SIG-M5 treated with dmso at 0.1 percent for 504 hours (cell line): ENCODE data around the gene SSX2IP.
A peak's percentile ranks its signal among the peaks of the same experiment; 100 is the strongest.
"Not testable (repeated sequence)": the region's sequence is repeated elsewhere in the genome, so short reads cannot be mapped to it uniquely, and the experiment has no call there.

Source experiments
- DNase-seq: peaks from one replicate; lab custom pipeline; 2025; ENCODE audit not compliant: unreplicated experiment; lab: John Stamatoyannopoulos, UW

Gene SSX2IP

GRCh38 chr1:84620720-84621313 is 69.4 kb downstream of the SSX2IP start:
- peak; percentile 75 for DNase-seq

DNA sequence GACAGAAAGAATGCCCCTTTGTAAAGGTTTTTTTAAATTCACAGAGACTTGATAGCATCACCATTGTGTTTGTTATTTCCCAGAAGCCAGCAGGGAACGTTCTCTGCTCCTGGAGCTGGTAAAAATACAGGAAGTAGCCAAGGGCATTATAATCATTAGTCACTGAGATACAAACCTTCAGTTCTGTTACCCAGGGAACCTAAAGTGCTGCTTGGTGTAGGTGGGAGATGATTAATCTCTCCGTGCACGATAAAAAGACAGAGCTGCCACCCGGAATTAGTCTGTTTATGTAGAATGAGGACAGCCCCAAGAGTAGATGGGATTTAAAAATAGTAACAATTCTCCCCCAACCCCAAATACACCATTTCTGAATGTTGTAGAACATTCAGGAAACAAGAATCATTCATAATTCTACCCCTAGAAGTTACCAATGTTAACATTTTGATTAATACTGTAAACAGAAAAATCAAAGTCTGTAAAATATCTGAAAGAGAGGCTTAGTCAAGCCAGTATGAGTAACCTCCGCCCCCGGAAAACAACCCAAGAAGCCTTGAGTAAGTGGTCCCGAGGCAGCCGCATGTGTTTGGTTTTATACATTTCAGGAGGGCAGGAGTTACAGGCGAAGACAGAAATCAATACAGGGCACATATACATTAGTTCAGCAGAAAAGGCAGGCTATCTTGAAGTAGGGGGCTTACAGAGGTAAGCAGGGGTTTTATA is 70.7 kb downstream of the SSX2IP start:
- peak; percentile 48 for DNase-seq

DNA sequence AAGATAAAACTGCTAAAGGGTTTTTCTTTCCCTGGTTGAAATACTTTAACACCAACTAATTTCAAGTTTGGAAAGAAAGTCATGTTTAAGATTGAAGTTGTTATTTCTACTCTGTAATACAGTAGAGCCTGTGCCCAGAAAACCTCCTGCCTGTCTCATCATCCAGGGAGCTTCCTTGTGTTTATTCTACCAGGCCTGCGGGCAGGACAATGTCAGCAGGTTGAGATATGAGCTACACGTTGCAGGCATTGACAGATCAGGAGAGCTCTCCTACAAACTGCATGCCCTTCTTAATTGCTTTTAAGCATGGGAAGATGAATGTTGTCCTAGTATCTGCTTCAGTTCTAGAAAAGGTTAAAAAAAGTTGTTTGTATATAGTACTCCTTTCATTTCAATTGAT is 72.9 kb downstream of the SSX2IP start:
- no peak for DNase-seq

- DNase-seq, result no peak
Observed at GRCh38 chr1:84615790-84616189, 74.5 kb downstream of the SSX2IP start.

DNA sequence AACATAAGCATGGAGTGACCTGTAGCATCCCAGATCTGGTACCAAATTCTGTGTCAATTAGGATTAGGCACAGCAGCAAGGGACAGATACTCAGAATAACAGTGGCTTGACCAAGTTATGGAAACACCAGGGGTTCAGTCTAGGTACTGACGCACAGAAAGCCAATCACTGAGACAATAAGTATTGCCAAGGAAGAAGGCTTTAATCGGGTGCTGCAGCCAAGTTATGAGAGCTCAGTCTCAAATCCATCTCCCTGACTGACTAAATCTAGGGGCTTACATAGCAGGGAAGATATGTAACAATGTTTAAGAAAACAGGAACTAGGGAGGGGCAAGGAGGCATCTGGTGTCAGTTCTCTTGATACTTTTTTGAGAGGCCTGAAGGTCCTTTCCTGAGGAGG is 76.4 kb downstream of the SSX2IP start:
- no peak for DNase-seq

DNA sequence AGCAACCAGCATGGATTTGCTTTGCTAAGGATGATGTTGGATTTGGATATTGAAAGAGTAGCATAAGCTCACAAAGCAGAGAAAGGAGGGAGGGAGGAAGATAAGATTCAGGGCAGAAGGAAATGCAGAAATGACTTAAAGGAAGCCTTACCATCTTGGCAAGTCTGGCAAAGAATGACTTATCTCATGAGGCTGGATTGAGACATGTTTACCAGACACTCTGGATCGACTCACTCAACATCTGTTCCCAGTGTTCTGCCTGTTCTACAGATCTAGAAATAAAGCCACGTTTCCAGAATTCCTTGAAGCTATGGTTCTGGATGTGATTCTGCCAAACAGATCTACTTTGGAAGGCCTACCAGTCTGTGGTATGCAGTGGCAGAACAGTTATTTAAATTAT is 77.2 kb downstream of the SSX2IP start:
- DNase-seq, result no peak

GRCh38 chr1:84611796-84612195 is 78.5 kb downstream of the SSX2IP start:
- no peak for DNase-seq

- DNase-seq, result no peak
Observed at GRCh38 chr1:84611091-84611490, 79.2 kb downstream of the SSX2IP start.

GRCh38 chr1:84606977-84607376 is 83.3 kb downstream of the SSX2IP start:
- no peak for DNase-seq

DNA sequence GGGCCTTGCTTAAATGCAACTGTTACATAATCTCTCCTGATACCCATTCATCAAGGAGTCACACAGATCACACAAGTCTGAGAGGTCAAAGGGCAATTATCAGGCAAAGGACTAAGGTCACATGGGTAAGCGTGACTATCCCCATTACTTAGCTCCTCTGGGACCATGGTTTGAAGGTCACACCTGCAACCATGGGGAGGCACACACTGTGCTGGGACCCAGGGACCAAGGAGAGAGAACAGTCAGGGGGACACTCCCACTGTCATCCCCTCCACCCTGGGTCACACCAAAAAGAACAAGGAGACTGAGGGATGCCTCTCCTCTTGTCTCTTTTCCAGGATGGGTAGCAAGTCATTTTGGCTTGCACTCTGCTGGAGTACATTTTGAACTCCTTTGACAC is 85.1 kb downstream of the SSX2IP start:
- no peak for DNase-seq

DNA sequence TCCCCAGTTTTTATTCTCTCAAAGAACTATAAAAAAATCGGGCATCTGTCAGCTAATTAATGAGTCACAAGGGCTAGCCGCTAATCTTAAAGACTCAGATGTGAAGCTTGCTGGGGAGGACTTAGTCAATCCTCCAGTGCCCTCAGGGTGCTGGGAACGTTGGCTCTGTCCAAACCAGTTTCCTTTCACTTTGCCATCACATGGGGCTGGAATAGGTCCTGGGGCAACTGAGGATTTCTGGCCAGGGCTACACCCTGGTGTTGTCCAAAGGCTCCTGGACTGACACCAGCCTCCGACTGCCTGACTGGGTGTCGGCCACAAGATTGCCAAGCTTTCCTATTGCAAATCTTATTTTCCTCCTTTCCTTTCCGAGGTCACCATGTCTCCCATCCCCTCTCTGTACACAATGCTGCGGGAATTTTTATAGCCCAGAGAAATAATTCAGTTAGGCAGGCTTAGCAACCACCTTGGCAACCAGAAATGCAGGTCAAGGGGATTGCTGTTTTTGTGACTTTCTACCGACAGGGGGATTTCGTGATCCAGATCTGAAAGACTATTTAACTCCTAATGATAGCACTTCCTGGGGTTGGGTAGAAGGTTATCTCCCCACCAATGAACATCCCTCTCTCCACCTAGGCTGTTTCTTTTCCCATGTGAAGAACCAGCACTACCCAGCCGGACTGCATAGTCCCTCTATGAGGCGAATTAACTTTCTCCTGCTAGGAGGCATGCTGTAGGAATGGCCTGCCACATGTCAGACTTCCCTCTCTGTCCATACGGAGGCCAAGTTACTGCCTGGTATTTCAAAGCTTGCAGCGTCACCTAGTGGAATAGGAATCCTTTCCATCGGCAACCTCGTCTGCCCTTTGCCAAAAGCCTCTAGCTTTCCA is 86.1 kb downstream of the SSX2IP start:
- DNase-seq, result no peak

GRCh38 chr1:84603223-84603622 is 87.0 kb downstream of the SSX2IP start:
- DNase-seq, result no peak

DNA sequence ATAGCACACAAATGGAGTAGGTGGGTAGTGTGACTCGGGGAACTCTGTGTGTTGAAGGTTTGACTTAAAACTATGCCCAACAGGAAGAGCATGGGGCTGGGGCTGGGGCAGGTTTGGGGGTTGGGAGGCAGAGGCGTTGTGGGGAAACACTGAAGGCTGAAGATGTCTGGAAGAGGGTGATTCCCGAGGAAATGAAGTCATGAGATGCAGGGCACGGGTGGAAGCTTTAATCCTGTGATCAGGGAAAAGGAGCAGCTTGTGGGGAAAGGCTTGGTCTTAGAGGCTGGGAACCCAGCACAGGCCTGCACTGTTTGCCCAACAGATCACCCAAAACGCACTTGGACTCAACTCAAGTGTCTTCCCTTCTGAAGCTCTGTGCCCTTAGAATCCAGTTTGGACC is 89.5 kb downstream of the SSX2IP start:
- no peak for DNase-seq

DNA sequence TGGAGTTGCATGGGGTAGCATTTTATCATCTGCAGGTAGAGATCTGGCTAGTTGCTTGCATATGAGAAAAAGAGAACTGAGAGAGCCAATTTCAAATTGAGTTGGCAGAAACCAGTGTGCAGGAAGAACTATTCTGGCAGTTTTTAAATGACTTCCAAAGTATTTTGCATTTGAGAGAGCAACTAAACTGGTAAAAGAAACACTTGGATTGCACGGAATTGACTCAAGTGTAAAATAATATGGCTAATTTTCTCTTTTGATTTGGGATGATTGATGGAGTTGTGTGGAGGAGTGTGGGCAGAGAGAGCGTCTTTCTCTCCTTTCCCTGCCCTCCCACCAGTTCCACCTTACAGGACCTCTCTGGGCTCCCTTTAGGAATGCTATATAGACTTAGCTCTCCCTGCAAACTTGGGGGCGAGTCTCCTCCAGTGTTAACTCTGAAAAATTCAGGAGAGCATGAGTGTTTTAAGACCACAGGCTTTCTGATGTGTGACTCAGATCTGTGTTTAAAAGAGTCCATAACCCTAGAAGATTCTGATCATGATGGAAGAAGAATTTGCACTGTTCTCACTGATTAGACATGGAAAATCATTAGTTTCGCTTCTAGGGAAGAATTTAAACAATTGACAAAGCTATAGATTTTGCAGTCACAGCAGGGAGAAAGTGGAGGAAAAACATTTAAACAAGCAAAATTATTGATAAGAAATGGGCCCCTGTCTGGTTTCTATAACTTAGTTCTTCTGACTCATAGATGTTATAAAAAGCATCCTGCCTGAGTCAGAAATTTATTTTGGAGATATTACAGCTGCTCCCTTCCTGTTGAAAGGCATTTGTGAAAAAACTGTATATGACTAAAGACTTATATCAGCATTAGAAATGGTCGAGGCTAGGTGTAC is 91.2 kb downstream of the SSX2IP start:
- DNase-seq, result no peak

GRCh38 chr1:84598418-84598817 is 91.8 kb downstream of the SSX2IP start:
- DNase-seq, result no peak

GRCh38 chr1:84597011-84597410 is 93.2 kb downstream of the SSX2IP start:
- no peak for DNase-seq

- DNase-seq, result not testable (repeated sequence)
Observed at GRCh38 chr1:84594959-84595358, 95.3 kb downstream of the SSX2IP start.
